B cell (primary cell): ENCODE results near the gene VPS37C.

Source experiments
- EZH2 ChIP-seq: IDR thresholded peaks from 2 replicates; pipeline ENCODE4 v1.6.1; 2012; ENCODE audit warnings: borderline replicate concordance, low read depth, mild to moderate bottlenecking, moderate library complexity, low read length; ENCODE audit not compliant: insufficient read depth, poor library complexity, severe bottlenecking
- TF ChIP-seq, protein P1 (sequence below): fragments of 200-600 bp; IDR thresholded peaks from one replicate; pipeline ENCODE4 v1.8.0; 2022; ENCODE audit warnings: antibody characterized with exemption, mild to moderate bottlenecking

DNA sequence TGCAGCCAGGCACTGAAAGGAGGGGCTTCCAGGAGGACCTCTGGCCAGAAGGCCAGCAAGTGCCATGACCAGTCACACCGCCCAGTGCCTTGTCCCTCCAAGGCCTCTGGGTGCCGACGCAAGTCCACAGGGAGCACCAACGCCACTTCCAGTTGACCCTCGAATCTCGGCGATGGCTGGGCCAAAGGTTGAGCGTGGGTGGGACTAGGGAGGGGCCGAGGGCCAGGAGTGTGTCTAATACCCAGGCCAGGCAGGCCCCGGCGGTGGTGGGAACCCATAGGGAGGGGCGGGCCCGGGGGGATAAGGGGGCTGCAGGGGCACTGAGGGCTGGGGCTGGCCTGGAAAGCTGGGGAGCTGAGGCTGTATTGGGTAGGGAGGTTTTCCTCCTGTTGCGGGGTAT lies 29.6 kb downstream of the VPS37C start:
- TF ChIP-seq, protein P1, sequence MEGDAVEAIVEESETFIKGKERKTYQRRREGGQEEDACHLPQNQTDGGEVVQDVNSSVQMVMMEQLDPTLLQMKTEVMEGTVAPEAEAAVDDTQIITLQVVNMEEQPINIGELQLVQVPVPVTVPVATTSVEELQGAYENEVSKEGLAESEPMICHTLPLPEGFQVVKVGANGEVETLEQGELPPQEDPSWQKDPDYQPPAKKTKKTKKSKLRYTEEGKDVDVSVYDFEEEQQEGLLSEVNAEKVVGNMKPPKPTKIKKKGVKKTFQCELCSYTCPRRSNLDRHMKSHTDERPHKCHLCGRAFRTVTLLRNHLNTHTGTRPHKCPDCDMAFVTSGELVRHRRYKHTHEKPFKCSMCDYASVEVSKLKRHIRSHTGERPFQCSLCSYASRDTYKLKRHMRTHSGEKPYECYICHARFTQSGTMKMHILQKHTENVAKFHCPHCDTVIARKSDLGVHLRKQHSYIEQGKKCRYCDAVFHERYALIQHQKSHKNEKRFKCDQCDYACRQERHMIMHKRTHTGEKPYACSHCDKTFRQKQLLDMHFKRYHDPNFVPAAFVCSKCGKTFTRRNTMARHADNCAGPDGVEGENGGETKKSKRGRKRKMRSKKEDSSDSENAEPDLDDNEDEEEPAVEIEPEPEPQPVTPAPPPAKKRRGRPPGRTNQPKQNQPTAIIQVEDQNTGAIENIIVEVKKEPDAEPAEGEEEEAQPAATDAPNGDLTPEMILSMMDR = no peak
- TF ChIP-seq EZH2 = no peak
